ENCODE measurements around the gene QTRT2.

- no peak for TF ChIP-seq CTCF (conservative IDR thresholded peaks at IDR 0.05 in 1 of 2, IDR thresholded peaks at IDR 0.05 in 1 of 2; ENCODE audit: low read depth in 1 of 2, low read length in 2 of 2)
- TF ChIP-seq EZH2 (IDR thresholded peaks at IDR 0.05; ENCODE audit: low read length, missing control alignments): no peak
These were observed 56.2 kb downstream of the QTRT2 start for GRCh38 chr3:114112696-114113095.
